Measurements from ENCODE around the gene ZCCHC14.
A peak's percentile ranks its signal among the peaks of the same experiment; 100 is the strongest.

The ZCCHC14 gene

DNA sequence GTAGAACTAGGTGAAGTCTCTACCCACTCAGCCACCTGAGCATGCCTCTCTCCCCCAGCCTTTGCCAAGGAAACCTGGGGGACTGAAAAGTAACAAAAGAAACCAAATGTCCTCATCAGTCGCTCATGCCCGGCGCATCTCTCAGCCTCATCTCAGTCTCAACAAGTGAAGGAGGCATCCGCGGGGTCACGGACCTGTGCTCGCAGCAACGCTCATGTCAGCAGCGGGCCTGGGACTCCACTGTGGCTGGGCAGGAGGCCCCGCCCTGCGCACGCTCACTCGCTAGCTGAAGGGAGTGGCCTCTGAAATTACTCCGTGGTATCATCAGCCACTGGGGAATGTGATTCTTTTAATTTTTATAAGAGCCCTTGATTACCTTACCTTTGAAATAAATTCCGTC is 69.4 kb downstream of the ZCCHC14 start:
- DNase-seq (ENCODE audit: low read depth in 2 of 2), result no peak
- H3K4me3 ChIP-seq (replicated peaks in 1 of 2; ENCODE audit: low read depth in 2 of 2, low read length in 2 of 2), result no peak overlapping the region
- no peak for TF ChIP-seq CTCF (IDR thresholded peaks at IDR 0.05; ENCODE audit: low read depth, low read length)

DNA sequence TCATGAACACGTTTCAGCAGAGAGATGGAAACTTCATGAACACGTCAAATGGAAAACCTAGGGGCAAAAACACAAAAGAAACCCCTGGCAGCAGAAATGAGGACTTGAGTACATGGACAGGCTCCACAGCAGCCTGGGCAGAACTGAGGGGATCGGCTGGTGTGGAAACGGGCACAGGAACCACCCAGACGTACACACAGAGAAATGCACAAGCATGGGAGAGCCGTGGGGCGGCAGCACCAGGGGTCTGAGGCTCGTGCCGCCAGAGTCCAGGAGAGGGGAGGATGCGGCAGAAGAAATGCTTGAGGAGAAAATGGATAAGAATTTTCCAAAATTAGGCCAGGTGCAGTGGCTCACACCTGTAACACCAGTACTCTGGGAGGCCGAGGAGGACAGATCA is 70.7 kb downstream of the ZCCHC14 start:
- no peak overlapping the region for H3K4me3 ChIP-seq (replicated peaks in 1 of 2; ENCODE audit: low read depth in 2 of 2, low read length in 2 of 2)
- TF ChIP-seq CTCF (IDR thresholded peaks at IDR 0.05; ENCODE audit: low read depth, low read length), result no peak
- no peak for DNase-seq (ENCODE audit: low read depth in 2 of 2)

GRCh38 chr16:87421003-87421912 is 71.6 kb downstream of the ZCCHC14 start:
- DNase-seq (ENCODE audit: low read depth in 2 of 2), result no peak
- TF ChIP-seq CTCF (IDR thresholded peaks at IDR 0.05; ENCODE audit: low read depth, low read length), result no peak

GRCh38 chr16:87420026-87421002 is 72.5 kb downstream of the ZCCHC14 start:
- no peak for DNase-seq (ENCODE audit: low read depth in 2 of 2)
- TF ChIP-seq CTCF (IDR thresholded peaks at IDR 0.05; ENCODE audit: low read depth, low read length), result peak; percentile 17
- H3K4me3 ChIP-seq (replicated peaks in 1 of 2; ENCODE audit: low read depth in 2 of 2, low read length in 2 of 2), result no peak overlapping the region

More at GRCh38 chr16:87421003-87421912, 71.6 kb downstream of the ZCCHC14 start:
- no peak overlapping the region for H3K4me3 ChIP-seq (replicated peaks in 1 of 2; ENCODE audit: low read depth in 2 of 2, low read length in 2 of 2)

DNA sequence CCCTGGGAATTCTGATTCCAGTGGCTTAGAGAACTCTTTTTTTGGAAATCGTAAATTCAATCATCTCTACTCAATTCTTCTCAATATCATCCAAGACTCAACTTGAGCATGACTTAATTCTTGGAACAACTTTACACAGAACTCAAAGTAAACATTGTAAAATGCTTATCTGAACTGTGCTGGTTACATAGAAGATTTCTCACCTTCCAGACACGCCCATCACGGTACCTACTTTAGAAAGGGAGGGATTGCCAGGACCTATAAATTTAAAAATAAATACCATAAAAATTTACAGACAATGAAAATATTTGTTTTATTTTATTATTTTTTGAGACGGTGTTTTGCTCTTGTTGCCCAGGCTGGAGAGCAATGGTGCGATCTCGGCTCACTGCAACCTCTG is 74.2 kb downstream of the ZCCHC14 start:
- H3K4me3 ChIP-seq (replicated peaks in 1 of 2; ENCODE audit: low read depth in 2 of 2, low read length in 2 of 2), result no peak overlapping the region
- TF ChIP-seq CTCF (IDR thresholded peaks at IDR 0.05; ENCODE audit: low read depth, low read length), result no peak
- no peak for DNase-seq (ENCODE audit: low read depth in 2 of 2)

DNA sequence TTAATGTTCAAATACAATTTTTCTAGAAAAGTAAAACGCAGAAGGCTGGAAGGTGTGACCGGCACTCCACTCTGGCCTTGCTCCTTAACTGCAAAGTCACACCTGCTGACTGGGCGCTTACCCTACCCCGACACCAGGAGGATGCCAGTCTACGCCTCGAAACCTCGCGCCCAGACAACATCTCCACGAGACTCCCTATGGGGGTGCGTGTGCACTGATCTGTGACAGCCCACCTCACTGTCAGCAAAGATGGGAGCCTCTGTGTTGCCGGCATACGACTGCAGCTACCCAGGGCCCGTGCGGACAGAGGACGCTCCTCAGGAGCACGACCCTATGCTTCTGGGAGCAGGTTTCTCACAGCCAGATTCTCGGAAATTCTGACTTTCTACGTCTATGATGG is 74.6 kb downstream of the ZCCHC14 start:
- no peak for TF ChIP-seq CTCF (IDR thresholded peaks at IDR 0.05; ENCODE audit: low read depth, low read length)
- H3K4me3 ChIP-seq (replicated peaks in 1 of 2; ENCODE audit: low read depth in 2 of 2, low read length in 2 of 2), result no peak overlapping the region

More for the DNA sequence above, 74.6 kb downstream of the ZCCHC14 start:
- no peak for DNase-seq (ENCODE audit: low read depth in 2 of 2)
